ENCODE measurements around the gene BET1L.

GRCh38 chr11:253160-253885, 46.1 kb upstream of the BET1L start:
- no peak for TF ChIP-seq EZH2phosphoT487 (IDR thresholded peaks at IDR 0.05; ENCODE audit: borderline replicate concordance)
- no peak for TF ChIP-seq CTCF (conservative IDR thresholded peaks at IDR 0.05; ENCODE audit: low read length)

Measured in Loucy (cell line).